HEK293 (cell line): ENCODE measurements around the gene AGAP3.
A peak's percentile ranks its signal among the peaks of the same experiment; 100 is the strongest.

ENCODE experiments used
- GLIS2 ChIP-seq: fragments of 450-650 bp; formaldehyde crosslinking; IDR thresholded peaks from 2 replicates; pipeline ENCODE4 v1.5.1; 2016; ENCODE audit warnings: missing biosample characterization, missing genetic modification characterization
- MEIS1 ChIP-seq: sonication (generic); formaldehyde crosslinking; IDR thresholded peaks from 2 replicates; pipeline ENCODE4 v1.8.1; 2022; ENCODE audit warnings: missing genetic modification reagents, mild to moderate bottlenecking, borderline replicate concordance
- SCRT1 ChIP-seq: fragments of 450-650 bp; formaldehyde crosslinking; IDR thresholded peaks from 2 replicates; pipeline ENCODE4 v1.5.1; 2016; ENCODE audit warnings: missing biosample characterization, missing genetic modification characterization, borderline replicate concordance
- SETDB1 ChIP-seq: IDR thresholded peaks from one replicate; pipeline ENCODE4 v1.6.1; 2017; ENCODE audit warnings: mild to moderate bottlenecking, low read length, moderate library complexity, mixed read lengths; ENCODE audit not compliant: insufficient read length
- TCF7L2 ChIP-seq: IDR thresholded peaks from 2 replicates; pipeline ENCODE4 v1.6.1; 2011; ENCODE audit warnings: low read depth, mild to moderate bottlenecking, inconsistent platforms, low read length, moderate library complexity, borderline replicate concordance
- ZFP69B ChIP-seq: fragments of 450-650 bp; formaldehyde crosslinking; IDR thresholded peaks from 2 replicates; pipeline ENCODE4 v1.5.1; 2016; ENCODE audit warnings: missing biosample characterization, missing genetic modification characterization
- ZNF10 ChIP-seq: fragments of 450-650 bp; formaldehyde crosslinking; IDR thresholded peaks from 2 replicates; pipeline ENCODE4 v1.5.1; 2017; ENCODE audit warnings: missing biosample characterization, missing genetic modification characterization
- ZNF184 ChIP-seq: fragments of 450-650 bp; IDR thresholded peaks from 2 replicates; pipeline ENCODE4 v1.5.1; 2018; ENCODE audit warnings: missing biosample characterization, mild to moderate bottlenecking, missing genetic modification characterization
- ZNF341 ChIP-seq: fragments of 450-650 bp; formaldehyde crosslinking; IDR thresholded peaks from 2 replicates; pipeline ENCODE4; 2016; ENCODE audit warnings: low read depth, missing biosample characterization, missing genetic modification characterization
- ZNF350 ChIP-seq: fragments of 450-650 bp; formaldehyde crosslinking; IDR thresholded peaks from 2 replicates; pipeline ENCODE4 v1.5.0; 2017; ENCODE audit warnings: missing biosample characterization, mild to moderate bottlenecking, missing genetic modification characterization
- ZNF423 ChIP-seq: fragments of 450-650 bp; formaldehyde crosslinking; IDR thresholded peaks from 2 replicates; pipeline ENCODE4 v1.5.1; 2016; ENCODE audit warnings: missing biosample characterization, missing genetic modification characterization
- ZNF473 ChIP-seq: fragments of 450-650 bp; formaldehyde crosslinking; IDR thresholded peaks from 2 replicates; pipeline ENCODE4 v1.5.1; 2017; ENCODE audit warnings: missing biosample characterization, missing genetic modification characterization
- ZNF510 ChIP-seq: fragments of 450-650 bp; formaldehyde crosslinking; IDR thresholded peaks from 2 replicates; pipeline ENCODE4 v1.5.1; 2018; ENCODE audit warnings: mild to moderate bottlenecking, missing genetic modification characterization, missing biosample characterization; ENCODE audit not compliant: insufficient replicate concordance
- ZNF548 ChIP-seq: fragments of 450-650 bp; formaldehyde crosslinking; IDR thresholded peaks from 2 replicates; pipeline ENCODE4 v1.5.1; 2016; ENCODE audit warnings: missing biosample characterization, missing genetic modification characterization
- ZNF549 ChIP-seq: fragments of 450-650 bp; IDR thresholded peaks from 2 replicates; pipeline ENCODE4 v1.5.1; 2018; ENCODE audit warnings: missing biosample characterization, missing genetic modification characterization, mild to moderate bottlenecking, inconsistent platforms, moderate library complexity
- ZNF555 ChIP-seq: fragments of 450-650 bp; formaldehyde crosslinking; conservative IDR thresholded peaks from 2 replicates; pipeline ENCODE4 v1.5.1; 2017; ENCODE audit warnings: missing biosample characterization, mild to moderate bottlenecking, missing genetic modification characterization, inconsistent platforms
- ZNF561 ChIP-seq: fragments of 450-650 bp; IDR thresholded peaks from 2 replicates; pipeline ENCODE4 v1.5.1; 2018; ENCODE audit warnings: missing biosample characterization, missing genetic modification characterization, borderline replicate concordance
- ZNF621 ChIP-seq: fragments of 450-650 bp; formaldehyde crosslinking; IDR thresholded peaks from 2 replicates; pipeline ENCODE4 v1.5.1; 2017; ENCODE audit warnings: missing biosample characterization, missing genetic modification characterization
- ZXDB ChIP-seq: fragments of 450-650 bp; formaldehyde crosslinking; IDR thresholded peaks from 2 replicates; pipeline ENCODE4 v1.5.1; 2016; ENCODE audit warnings: missing biosample characterization, missing genetic modification characterization
- TF ChIP-seq, protein P1 (sequence below): fragments of 450-650 bp; formaldehyde crosslinking; IDR thresholded peaks from 2 replicates; pipeline ENCODE4 v1.5.1; 2016; ENCODE audit warnings: missing biosample characterization, missing genetic modification characterization
- TF ChIP-seq, protein P2 (sequence below): fragments of 450-650 bp; formaldehyde crosslinking; IDR thresholded peaks from 2 replicates; pipeline ENCODE4 v1.5.1; 2016; ENCODE audit warnings: missing biosample characterization, missing genetic modification characterization
- TF ChIP-seq, protein P3 (sequence below): IDR thresholded peaks from 2 replicates; pipeline ENCODE4 v1.6.1; 2011; ENCODE audit warnings: mild to moderate bottlenecking, low read depth, low read length, borderline replicate concordance
- TF ChIP-seq, protein P4 (sequence below): fragments of 450-650 bp; formaldehyde crosslinking; IDR thresholded peaks from 2 replicates; pipeline ENCODE4 v1.5.1; 2016; ENCODE audit warnings: missing biosample characterization, missing genetic modification characterization, borderline replicate concordance
- TF ChIP-seq, protein P5 (sequence below): fragments of 450-650 bp; formaldehyde crosslinking; IDR thresholded peaks from 2 replicates; pipeline ENCODE4 v1.5.1; 2016; ENCODE audit warnings: missing biosample characterization, missing genetic modification characterization
- TF ChIP-seq, protein P6 (sequence below): fragments of 450-650 bp; formaldehyde crosslinking; IDR thresholded peaks from 2 replicates; pipeline ENCODE4 v1.5.1; 2016; ENCODE audit warnings: missing biosample characterization, missing genetic modification characterization, low read depth

Gene AGAP3

DNA sequence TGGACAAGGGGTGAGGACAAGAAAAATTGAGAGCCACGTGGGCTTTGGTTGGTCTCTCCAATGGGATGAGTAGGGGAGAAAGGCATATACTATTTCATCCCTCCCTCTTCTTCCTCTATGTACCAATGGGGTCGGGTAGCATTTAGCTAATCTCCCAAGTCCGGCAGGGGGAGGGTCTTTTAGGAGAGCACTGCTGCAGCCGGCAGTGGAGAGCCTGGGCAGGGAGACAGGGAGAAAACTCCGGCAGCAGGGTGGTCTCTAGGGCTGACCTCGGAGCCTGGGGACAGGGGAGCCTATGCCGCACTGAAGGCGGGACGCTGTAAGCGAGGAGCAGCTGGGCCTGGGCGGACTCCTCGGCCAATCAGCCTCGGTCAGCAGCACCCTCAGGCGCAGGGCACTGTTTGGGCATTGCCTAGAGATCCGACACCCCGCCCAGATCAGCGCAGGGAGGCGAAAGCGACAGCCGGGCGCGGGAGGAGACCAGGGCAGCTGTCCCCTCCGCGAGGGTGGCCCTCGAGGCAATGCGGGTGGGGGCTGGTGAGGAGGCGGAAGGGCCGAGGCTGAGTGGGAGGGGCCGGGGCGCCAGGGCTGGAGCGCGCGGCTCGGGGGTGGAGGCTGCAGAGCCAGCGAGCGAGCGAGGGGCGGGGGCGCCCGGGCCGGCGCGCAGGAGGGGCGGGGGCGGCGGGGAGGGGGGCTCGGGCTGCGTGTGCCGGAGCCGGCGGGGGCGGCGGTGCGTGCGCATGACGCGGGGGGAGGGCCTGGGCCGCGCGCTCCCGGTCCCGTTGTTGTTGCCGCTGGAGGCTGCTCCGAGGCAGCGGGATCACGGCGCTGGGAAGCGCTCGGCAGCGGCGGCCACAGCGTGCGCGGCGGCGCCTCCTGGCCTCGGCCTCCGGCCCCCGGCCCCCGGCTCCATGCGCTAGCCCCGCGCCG lies at the start of gene AGAP3 (continued):
- TF ChIP-seq ZNF341: peak; percentile 100
- TF ChIP-seq, protein P1, sequence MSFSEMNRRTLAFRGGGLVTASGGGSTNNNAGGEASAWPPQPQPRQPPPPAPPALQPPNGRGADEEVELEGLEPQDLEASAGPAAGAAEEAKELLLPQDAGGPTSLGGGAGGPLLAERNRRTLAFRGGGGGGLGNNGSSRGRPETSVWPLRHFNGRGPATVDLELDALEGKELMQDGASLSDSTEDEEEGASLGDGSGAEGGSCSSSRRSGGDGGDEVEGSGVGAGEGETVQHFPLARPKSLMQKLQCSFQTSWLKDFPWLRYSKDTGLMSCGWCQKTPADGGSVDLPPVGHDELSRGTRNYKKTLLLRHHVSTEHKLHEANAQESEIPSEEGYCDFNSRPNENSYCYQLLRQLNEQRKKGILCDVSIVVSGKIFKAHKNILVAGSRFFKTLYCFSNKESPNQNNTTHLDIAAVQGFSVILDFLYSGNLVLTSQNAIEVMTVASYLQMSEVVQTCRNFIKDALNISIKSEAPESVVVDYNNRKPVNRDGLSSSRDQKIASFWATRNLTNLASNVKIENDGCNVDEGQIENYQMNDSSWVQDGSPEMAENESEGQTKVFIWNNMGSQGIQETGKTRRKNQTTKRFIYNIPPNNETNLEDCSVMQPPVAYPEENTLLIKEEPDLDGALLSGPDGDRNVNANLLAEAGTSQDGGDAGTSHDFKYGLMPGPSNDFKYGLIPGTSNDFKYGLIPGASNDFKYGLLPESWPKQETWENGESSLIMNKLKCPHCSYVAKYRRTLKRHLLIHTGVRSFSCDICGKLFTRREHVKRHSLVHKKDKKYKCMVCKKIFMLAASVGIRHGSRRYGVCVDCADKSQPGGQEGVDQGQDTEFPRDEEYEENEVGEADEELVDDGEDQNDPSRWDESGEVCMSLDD (tag by site-specific recombination): peak; percentile 39
- TF ChIP-seq, protein P2, sequence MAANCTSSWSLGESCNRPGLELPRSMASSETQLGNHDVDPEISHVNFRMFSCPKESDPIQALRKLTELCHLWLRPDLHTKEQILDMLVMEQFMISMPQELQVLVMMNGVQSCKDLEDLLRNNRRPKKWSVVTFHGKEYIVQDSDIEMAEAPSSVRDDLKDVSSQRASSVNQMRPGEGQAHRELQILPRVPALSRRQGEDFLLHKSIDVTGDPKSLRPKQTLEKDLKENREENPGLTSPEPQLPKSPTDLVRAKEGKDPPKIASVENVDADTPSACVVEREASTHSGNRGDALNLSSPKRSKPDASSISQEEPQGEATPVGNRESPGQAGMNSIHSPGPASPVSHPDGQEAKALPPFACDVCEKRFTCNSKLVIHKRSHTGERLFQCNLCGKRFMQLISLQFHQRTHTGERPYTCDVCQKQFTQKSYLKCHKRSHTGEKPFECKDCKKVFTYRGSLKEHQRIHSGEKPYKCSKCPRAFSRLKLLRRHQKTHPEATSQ: no peak
- TF ChIP-seq, protein P3, sequence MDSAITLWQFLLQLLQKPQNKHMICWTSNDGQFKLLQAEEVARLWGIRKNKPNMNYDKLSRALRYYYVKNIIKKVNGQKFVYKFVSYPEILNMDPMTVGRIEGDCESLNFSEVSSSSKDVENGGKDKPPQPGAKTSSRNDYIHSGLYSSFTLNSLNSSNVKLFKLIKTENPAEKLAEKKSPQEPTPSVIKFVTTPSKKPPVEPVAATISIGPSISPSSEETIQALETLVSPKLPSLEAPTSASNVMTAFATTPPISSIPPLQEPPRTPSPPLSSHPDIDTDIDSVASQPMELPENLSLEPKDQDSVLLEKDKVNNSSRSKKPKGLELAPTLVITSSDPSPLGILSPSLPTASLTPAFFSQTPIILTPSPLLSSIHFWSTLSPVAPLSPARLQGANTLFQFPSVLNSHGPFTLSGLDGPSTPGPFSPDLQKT: no peak
- peak; percentile 68 for TF ChIP-seq ZXDB (tag by site-specific recombination)
- TF ChIP-seq ZNF423: peak; percentile 92
- TF ChIP-seq ZNF561 (tag by site-specific recombination): no peak; the same call in 1 of the 2 replicates
- TF ChIP-seq ZNF548: no peak
- TF ChIP-seq, protein P4, sequence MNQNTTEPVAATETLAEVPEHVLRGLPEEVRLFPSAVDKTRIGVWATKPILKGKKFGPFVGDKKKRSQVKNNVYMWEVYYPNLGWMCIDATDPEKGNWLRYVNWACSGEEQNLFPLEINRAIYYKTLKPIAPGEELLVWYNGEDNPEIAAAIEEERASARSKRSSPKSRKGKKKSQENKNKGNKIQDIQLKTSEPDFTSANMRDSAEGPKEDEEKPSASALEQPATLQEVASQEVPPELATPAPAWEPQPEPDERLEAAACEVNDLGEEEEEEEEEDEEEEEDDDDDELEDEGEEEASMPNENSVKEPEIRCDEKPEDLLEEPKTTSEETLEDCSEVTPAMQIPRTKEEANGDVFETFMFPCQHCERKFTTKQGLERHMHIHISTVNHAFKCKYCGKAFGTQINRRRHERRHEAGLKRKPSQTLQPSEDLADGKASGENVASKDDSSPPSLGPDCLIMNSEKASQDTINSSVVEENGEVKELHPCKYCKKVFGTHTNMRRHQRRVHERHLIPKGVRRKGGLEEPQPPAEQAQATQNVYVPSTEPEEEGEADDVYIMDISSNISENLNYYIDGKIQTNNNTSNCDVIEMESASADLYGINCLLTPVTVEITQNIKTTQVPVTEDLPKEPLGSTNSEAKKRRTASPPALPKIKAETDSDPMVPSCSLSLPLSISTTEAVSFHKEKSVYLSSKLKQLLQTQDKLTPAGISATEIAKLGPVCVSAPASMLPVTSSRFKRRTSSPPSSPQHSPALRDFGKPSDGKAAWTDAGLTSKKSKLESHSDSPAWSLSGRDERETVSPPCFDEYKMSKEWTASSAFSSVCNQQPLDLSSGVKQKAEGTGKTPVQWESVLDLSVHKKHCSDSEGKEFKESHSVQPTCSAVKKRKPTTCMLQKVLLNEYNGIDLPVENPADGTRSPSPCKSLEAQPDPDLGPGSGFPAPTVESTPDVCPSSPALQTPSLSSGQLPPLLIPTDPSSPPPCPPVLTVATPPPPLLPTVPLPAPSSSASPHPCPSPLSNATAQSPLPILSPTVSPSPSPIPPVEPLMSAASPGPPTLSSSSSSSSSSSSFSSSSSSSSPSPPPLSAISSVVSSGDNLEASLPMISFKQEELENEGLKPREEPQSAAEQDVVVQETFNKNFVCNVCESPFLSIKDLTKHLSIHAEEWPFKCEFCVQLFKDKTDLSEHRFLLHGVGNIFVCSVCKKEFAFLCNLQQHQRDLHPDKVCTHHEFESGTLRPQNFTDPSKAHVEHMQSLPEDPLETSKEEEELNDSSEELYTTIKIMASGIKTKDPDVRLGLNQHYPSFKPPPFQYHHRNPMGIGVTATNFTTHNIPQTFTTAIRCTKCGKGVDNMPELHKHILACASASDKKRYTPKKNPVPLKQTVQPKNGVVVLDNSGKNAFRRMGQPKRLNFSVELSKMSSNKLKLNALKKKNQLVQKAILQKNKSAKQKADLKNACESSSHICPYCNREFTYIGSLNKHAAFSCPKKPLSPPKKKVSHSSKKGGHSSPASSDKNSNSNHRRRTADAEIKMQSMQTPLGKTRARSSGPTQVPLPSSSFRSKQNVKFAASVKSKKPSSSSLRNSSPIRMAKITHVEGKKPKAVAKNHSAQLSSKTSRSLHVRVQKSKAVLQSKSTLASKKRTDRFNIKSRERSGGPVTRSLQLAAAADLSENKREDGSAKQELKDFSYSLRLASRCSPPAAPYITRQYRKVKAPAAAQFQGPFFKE (tag by site-specific recombination): no peak
- TF ChIP-seq ZNF621: no peak
- no peak for TF ChIP-seq SETDB1
- no peak for TF ChIP-seq ZNF473 (tag by site-specific recombination)
- TF ChIP-seq SCRT1: no peak
- TF ChIP-seq ZNF350 (tag by site-specific recombination): no peak
- TF ChIP-seq, protein P5, sequence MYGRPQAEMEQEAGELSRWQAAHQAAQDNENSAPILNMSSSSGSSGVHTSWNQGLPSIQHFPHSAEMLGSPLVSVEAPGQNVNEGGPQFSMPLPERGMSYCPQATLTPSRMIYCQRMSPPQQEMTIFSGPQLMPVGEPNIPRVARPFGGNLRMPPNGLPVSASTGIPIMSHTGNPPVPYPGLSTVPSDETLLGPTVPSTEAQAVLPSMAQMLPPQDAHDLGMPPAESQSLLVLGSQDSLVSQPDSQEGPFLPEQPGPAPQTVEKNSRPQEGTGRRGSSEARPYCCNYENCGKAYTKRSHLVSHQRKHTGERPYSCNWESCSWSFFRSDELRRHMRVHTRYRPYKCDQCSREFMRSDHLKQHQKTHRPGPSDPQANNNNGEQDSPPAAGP: peak; percentile 65; the same call in 1 of the 2 replicates
- TF ChIP-seq, protein P6, sequence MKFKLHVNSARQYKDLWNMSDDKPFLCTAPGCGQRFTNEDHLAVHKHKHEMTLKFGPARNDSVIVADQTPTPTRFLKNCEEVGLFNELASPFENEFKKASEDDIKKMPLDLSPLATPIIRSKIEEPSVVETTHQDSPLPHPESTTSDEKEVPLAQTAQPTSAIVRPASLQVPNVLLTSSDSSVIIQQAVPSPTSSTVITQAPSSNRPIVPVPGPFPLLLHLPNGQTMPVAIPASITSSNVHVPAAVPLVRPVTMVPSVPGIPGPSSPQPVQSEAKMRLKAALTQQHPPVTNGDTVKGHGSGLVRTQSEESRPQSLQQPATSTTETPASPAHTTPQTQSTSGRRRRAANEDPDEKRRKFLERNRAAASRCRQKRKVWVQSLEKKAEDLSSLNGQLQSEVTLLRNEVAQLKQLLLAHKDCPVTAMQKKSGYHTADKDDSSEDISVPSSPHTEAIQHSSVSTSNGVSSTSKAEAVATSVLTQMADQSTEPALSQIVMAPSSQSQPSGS (tag by site-specific recombination): no peak
- peak; percentile 96 for TF ChIP-seq GLIS2 (tag by site-specific recombination)
- no peak for TF ChIP-seq TCF7L2
- no peak for TF ChIP-seq MEIS1
- TF ChIP-seq ZNF549 (tag by site-specific recombination): no peak
- no peak for TF ChIP-seq ZNF10
- TF ChIP-seq ZNF510 (tag by site-specific recombination): no peak
- TF ChIP-seq ZNF184 (tag by site-specific recombination): no peak
- TF ChIP-seq ZFP69B (tag by site-specific recombination): no peak
- no peak for TF ChIP-seq ZNF555
